ENCODE measurements around the gene HYAL1.

DNA sequence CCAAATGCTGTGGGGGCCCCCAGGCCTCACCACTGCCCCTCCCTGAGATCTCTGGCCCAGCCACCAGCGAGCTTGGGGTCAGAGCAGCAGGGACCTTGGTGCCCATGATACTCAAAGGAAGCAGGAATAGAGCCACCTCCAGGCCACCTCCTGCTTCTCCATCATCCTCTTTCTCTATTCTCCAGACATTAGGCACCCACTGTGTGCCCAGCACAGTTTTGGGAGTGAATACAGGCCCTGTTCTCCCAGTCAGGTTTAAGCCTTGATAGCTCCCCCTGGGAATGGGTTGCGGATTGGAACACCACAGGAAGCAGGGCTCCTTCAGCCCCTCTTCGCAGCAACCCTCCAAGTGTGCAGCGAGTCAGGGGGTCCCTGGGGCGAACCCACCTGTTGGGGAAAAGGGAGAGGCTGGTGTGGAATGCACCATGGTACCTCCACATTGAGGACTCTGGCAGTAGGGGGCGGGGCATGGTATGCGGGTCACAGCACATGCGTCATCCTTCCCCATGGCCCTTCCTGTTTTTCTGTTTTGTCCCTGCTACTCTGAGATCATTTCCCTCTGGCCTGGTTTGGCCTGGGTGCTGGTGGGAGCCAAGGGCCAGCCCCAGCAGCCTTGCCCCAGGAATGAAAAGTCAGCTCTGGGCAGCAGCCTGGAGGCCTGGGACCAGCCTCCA, 48.7 kb downstream of the HYAL1 start:
- TF ChIP-seq POLR2AphosphoS5 (IDR thresholded peaks at IDR 0.05) (no peak), POLR2A (IDR thresholded peaks at IDR 0.05) (no peak), EP300 (IDR thresholded peaks at IDR 0.05) (no peak)
- TF ChIP-seq, protein P1, sequence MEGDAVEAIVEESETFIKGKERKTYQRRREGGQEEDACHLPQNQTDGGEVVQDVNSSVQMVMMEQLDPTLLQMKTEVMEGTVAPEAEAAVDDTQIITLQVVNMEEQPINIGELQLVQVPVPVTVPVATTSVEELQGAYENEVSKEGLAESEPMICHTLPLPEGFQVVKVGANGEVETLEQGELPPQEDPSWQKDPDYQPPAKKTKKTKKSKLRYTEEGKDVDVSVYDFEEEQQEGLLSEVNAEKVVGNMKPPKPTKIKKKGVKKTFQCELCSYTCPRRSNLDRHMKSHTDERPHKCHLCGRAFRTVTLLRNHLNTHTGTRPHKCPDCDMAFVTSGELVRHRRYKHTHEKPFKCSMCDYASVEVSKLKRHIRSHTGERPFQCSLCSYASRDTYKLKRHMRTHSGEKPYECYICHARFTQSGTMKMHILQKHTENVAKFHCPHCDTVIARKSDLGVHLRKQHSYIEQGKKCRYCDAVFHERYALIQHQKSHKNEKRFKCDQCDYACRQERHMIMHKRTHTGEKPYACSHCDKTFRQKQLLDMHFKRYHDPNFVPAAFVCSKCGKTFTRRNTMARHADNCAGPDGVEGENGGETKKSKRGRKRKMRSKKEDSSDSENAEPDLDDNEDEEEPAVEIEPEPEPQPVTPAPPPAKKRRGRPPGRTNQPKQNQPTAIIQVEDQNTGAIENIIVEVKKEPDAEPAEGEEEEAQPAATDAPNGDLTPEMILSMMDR (IDR thresholded peaks at IDR 0.05), result no peak
